H9 (cell line): ENCODE data around the gene SLC25A25. TPM values are rescaled to one million over a fixed set of nuclear protein-coding genes. Genes with fewer than 3 reads are reported as not detected.
"Not testable (repeated sequence)": the region's sequence is repeated elsewhere in the genome, so short reads cannot be mapped to it uniquely, and the experiment has no call there.

Source experiments
- DNase-seq: peaks from one replicate; pipeline ENCODE4 v3.0.0-alpha.2; 2017
- H2AFZ ChIP-seq: one replicate; pipeline ENCODE4 v1.6.1; 2013; ENCODE audit warnings: mild to moderate bottlenecking, low read length, control low read depth, moderate library complexity
- H2AK5ac ChIP-seq: 2 replicates; pipeline ENCODE4 v1.6.1; 2013; ENCODE audit warnings: low read length, control low read depth, mixed read lengths; ENCODE audit not compliant: insufficient read length
- H2BK120ac ChIP-seq: one replicate; pipeline ENCODE4 v1.6.1; 2013; ENCODE audit warnings: low read depth, mild to moderate bottlenecking, low read length, control low read depth, inconsistent platforms; ENCODE audit not compliant: poor library complexity, severe bottlenecking
- H2BK12ac ChIP-seq: 2 replicates; pipeline ENCODE4 v1.6.1; 2013; ENCODE audit warnings: low read length, control low read depth, mixed read lengths, low read depth; ENCODE audit not compliant: insufficient read length
- H2BK15ac ChIP-seq: 2 replicates; pipeline ENCODE4 v1.6.1; 2013; ENCODE audit warnings: low read depth, low read length, control low read depth
- H2BK20ac ChIP-seq: one replicate; pipeline ENCODE4 v1.6.1; 2013; ENCODE audit warnings: low read depth, mild to moderate bottlenecking, low read length, control low read depth, inconsistent platforms; ENCODE audit not compliant: poor library complexity, severe bottlenecking
- H2BK5ac ChIP-seq: 2 replicates; pipeline ENCODE4 v1.6.1; 2013; ENCODE audit warnings: low read length, control low read depth, mixed read lengths; ENCODE audit not compliant: insufficient read length
- H3K14ac ChIP-seq: 2 replicates; pipeline ENCODE4 v1.6.1; 2013; ENCODE audit warnings: low read length, control low read depth; ENCODE audit not compliant: insufficient read depth
- H3K18ac ChIP-seq: 2 replicates; pipeline ENCODE4 v1.6.1; 2013; ENCODE audit warnings: low read depth, mild to moderate bottlenecking, mixed read lengths, low read length, control low read depth; ENCODE audit not compliant: insufficient read length
- H3K23ac ChIP-seq: 2 replicates; pipeline ENCODE4 v1.6.1; 2013; ENCODE audit warnings: low read length, control low read depth, mixed read lengths, low read depth; ENCODE audit not compliant: insufficient read length
- H3K23me2 ChIP-seq: 2 replicates; pipeline ENCODE4 v1.6.1; 2013; ENCODE audit warnings: low read depth, mild to moderate bottlenecking, mixed read lengths, low read length, control low read depth; ENCODE audit not compliant: insufficient read length, poor library complexity, severe bottlenecking
- H3K27ac ChIP-seq: 2 replicates; pipeline ENCODE4 v1.5.1; 2013; ENCODE audit warnings: low read length, control low read depth, mixed read lengths, low read depth; ENCODE audit not compliant: insufficient read length
- H3K27me3 ChIP-seq: 2 replicates; pipeline ENCODE4 v1.6.1; 2013; ENCODE audit warnings: low read length, control low read depth, inconsistent platforms; ENCODE audit not compliant: insufficient read depth
- H3K4ac ChIP-seq: 2 replicates; pipeline ENCODE4 v1.6.1; 2013; ENCODE audit warnings: low read depth, mild to moderate bottlenecking, control low read depth, inconsistent platforms, low read length, moderate library complexity
- H3K4me1 ChIP-seq: 2 replicates; pipeline ENCODE4 v1.6.1; 2013; ENCODE audit warnings: low read length, control low read depth, inconsistent platforms; ENCODE audit not compliant: insufficient read depth
- H3K4me2 ChIP-seq: 2 replicates; pipeline ENCODE4 v1.6.1; 2013; ENCODE audit warnings: low read length, control low read depth, mixed read lengths; ENCODE audit not compliant: insufficient read length, insufficient read depth
- H3K56ac ChIP-seq: 2 replicates; pipeline ENCODE4 v1.6.1; 2013; ENCODE audit warnings: low read depth, mild to moderate bottlenecking, mixed read lengths, low read length, control low read depth; ENCODE audit not compliant: insufficient read length
- H3K79me1 ChIP-seq: 2 replicates; pipeline ENCODE4 v1.6.1; 2013; ENCODE audit warnings: low read depth, mild to moderate bottlenecking, moderate library complexity, low read length, control low read depth, inconsistent platforms; ENCODE audit not compliant: insufficient read depth, poor library complexity, severe bottlenecking
- H3K79me2 ChIP-seq: 2 replicates; pipeline ENCODE4 v1.6.1; 2013; ENCODE audit warnings: low read length, control low read depth, inconsistent platforms; ENCODE audit not compliant: insufficient read depth
- H3K9ac ChIP-seq: 2 replicates; pipeline ENCODE4 v1.6.1; 2013; ENCODE audit warnings: low read length, control low read depth, mixed read lengths; ENCODE audit not compliant: insufficient read length; ENCODE audit errors: extremely low read depth
- H3K9me3 ChIP-seq: one replicate; pipeline ENCODE4 v1.6.1; 2013; ENCODE audit warnings: low read depth, low read length, inconsistent platforms; ENCODE audit not compliant: control insufficient read depth
- H3T11ph ChIP-seq: one replicate; pipeline ENCODE4 v1.6.1; 2013; ENCODE audit warnings: mild to moderate bottlenecking, low read length, control low read depth, inconsistent platforms
- H4K20me1 ChIP-seq: one replicate; pipeline ENCODE4 v1.6.1; 2013; ENCODE audit not compliant: control insufficient read depth, insufficient read length, insufficient read depth
- H4K5ac ChIP-seq: 2 replicates; pipeline ENCODE4 v1.6.1; 2013; ENCODE audit warnings: low read depth, mild to moderate bottlenecking, mixed read lengths, low read length, control low read depth; ENCODE audit not compliant: insufficient read length
- H4K8ac ChIP-seq: replicated peaks from 2 replicates; pipeline ENCODE4 v1.6.1; 2013; ENCODE audit warnings: low read length, control low read depth, mixed read lengths, low read depth; ENCODE audit not compliant: insufficient read length
- H4K91ac ChIP-seq: 2 replicates; pipeline ENCODE4 v1.6.1; 2013; ENCODE audit warnings: low read depth, mild to moderate bottlenecking, moderate library complexity, mixed read lengths, low read length, control low read depth; ENCODE audit not compliant: insufficient read length
- H3K27ac Mint-ChIP-seq, 3 experiments: 2 replicates in 2 of 3; 3 replicates in 1 of 3; pipeline ENCODE4 v1.8.0; 2020 to 2021; ENCODE audit warnings: mixed read lengths in 3 of 3, mild to moderate bottlenecking in 1 of 3, moderate library complexity in 1 of 3
- H3K27me3 Mint-ChIP-seq: 2 replicates; pipeline ENCODE4 v1.8.0; 2021; ENCODE audit warnings: low read depth, mild to moderate bottlenecking, moderate library complexity, mixed read lengths
- H3K36me3 Mint-ChIP-seq, 3 experiments: 2 replicates in 2 of 3; 3 replicates in 1 of 3; pipeline ENCODE4 v1.8.0; 2020 to 2021; ENCODE audit warnings: low read depth in 3 of 3, mixed read lengths in 3 of 3; ENCODE audit not compliant: insufficient read depth in 1 of 3
- H3K4me1 Mint-ChIP-seq, 2 experiments: 2 replicates each; pipeline ENCODE4 v1.8.0; 2020; ENCODE audit warnings: mixed read lengths in 2 of 2
- H3K4me3 Mint-ChIP-seq, 2 experiments: 2 replicates in 1 of 2; 3 replicates in 1 of 2; pipeline ENCODE4 v1.8.0; 2020 to 2021; ENCODE audit warnings: mild to moderate bottlenecking in 2 of 2, mixed read lengths in 2 of 2, moderate library complexity in 1 of 2
- H3K9me3 Mint-ChIP-seq, 2 experiments: 2 replicates in 1 of 2; 3 replicates in 1 of 2; pipeline ENCODE4 v1.8.0; 2020; ENCODE audit warnings: mild to moderate bottlenecking in 2 of 2, mixed read lengths in 2 of 2, moderate library complexity in 1 of 2
- WGBS: extraction: QIAGEN DNeasy Blood & Tissue Kit; methylation state at CpG from one replicate; pipeline ENCODE4 v1.1.7; 2013; ENCODE audit warnings: missing lambda C conversion rate, low lambda C conversion rate, mixed read lengths; ENCODE audit not compliant: insufficient read length; ENCODE audit errors: extremely low coverage; 5-methylcytosine and 5-hydroxymethylcytosine counted together
- total RNA-seq: library from RNA; stranded (reverse); gene quantifications from 2 replicates; pipeline ENCODE4 v1.2.1, GENCODE V29; 2021
- TF ChIP-seq, protein P1 (sequence below): fragments of 200-600 bp; sonication (generic); conservative IDR thresholded peaks from 3 replicates; pipeline ENCODE4 v1.8.0; 2021; ENCODE audit warnings: antibody characterized with exemption, mild to moderate bottlenecking

SLC25A25 gene
- total RNA-seq, 1 experiment from 2014 or later, result 16.9 TPM

GRCh38 chr9:128022886-128023285 is 45.1 kb upstream of the SLC25A25 start:
- H3K27ac ChIP-seq, result no peak overlapping the region
- no peak overlapping the region for H3K23ac ChIP-seq
- no peak overlapping the region for H3K4ac ChIP-seq
- H3K79me1 ChIP-seq, result no peaks in the 10 kb centered on the region
- no peak overlapping the region for H3K27ac Mint-ChIP-seq
- H4K91ac ChIP-seq, result no peak overlapping the region
- no peak overlapping the region for H4K5ac ChIP-seq
- H2BK5ac ChIP-seq, result no peak overlapping the region
- peaks cover 2 to 3% of the 10 kb centered on the region in 2 experiments; a peak in 1 of 4 replicates for H3K4me1 Mint-ChIP-seq
- no peak overlapping the region for H3T11ph ChIP-seq
- H2BK12ac ChIP-seq, result no peak overlapping the region
- no peak overlapping the region for H3K18ac ChIP-seq
- H3K9ac ChIP-seq, result no peak overlapping the region
- no peak overlapping the region for H2BK20ac ChIP-seq
- peaks cover 3% of the 10 kb centered on the region for H3K27me3 Mint-ChIP-seq
- H2BK120ac ChIP-seq, result no peak overlapping the region
- no peak overlapping the region for H2AK5ac ChIP-seq
- no peak overlapping the region for H3K14ac ChIP-seq
- H3K4me3 Mint-ChIP-seq, result no peak overlapping the region
- no peaks in the 10 kb centered on the region for H3K4me1 ChIP-seq
- H3K56ac ChIP-seq, result no peak overlapping the region
- WGBS, result no CpG with 5 or more reads among the region's 2 CpGs
- no peak for DNase-seq
- no peaks in the 10 kb centered on the region for H3K27me3 ChIP-seq
- no peak overlapping the region for H4K8ac ChIP-seq
- no peaks in the 10 kb centered on the region for H3K36me3 Mint-ChIP-seq
- no peak overlapping the region for H2AFZ ChIP-seq
- no peak overlapping the region for H3K4me2 ChIP-seq
- TF ChIP-seq, protein P1, sequence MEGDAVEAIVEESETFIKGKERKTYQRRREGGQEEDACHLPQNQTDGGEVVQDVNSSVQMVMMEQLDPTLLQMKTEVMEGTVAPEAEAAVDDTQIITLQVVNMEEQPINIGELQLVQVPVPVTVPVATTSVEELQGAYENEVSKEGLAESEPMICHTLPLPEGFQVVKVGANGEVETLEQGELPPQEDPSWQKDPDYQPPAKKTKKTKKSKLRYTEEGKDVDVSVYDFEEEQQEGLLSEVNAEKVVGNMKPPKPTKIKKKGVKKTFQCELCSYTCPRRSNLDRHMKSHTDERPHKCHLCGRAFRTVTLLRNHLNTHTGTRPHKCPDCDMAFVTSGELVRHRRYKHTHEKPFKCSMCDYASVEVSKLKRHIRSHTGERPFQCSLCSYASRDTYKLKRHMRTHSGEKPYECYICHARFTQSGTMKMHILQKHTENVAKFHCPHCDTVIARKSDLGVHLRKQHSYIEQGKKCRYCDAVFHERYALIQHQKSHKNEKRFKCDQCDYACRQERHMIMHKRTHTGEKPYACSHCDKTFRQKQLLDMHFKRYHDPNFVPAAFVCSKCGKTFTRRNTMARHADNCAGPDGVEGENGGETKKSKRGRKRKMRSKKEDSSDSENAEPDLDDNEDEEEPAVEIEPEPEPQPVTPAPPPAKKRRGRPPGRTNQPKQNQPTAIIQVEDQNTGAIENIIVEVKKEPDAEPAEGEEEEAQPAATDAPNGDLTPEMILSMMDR, result no peak
- no peak overlapping the region for H2BK15ac ChIP-seq
- no peaks in the 10 kb centered on the region for H3K9me3 ChIP-seq
- no peaks in the 10 kb centered on the region for H3K9me3 Mint-ChIP-seq
- no peaks in the 10 kb centered on the region for H3K79me2 ChIP-seq
- H3K23me2 ChIP-seq, result peaks cover 3% of the 10 kb centered on the region
- H4K20me1 ChIP-seq, result no peaks in the 10 kb centered on the region

DNA sequence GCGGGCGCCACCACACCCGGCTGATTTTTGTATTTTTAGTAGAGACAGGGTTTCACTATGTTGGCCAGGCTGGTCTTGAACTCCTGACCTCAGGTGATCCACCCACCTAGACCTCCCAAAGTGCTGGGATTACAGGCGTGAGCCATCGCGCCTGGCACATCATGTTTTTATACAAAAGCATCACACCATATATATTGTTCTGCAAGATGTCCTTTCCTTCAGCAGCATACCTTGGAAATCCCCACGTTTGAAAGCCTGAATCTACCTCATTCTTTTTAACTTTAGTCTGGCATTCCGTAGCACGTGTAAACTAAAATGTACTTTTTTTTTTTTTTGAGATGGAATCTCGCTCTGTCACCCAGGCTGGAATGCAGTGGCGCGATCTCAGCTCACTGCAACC is 44.4 kb upstream of the SLC25A25 start:
- H3K27me3 ChIP-seq, H2AFZ ChIP-seq, H2AK5ac ChIP-seq, H3K56ac ChIP-seq, H3K27ac ChIP-seq, H4K5ac ChIP-seq, H3K14ac ChIP-seq, H3K4me2 ChIP-seq, H4K8ac ChIP-seq, H3K9me3 Mint-ChIP-seq, H3K9ac ChIP-seq, H3K79me1 ChIP-seq, H3K4me1 Mint-ChIP-seq, H3T11ph ChIP-seq, H4K20me1 ChIP-seq, H3K79me2 ChIP-seq, H3K27me3 Mint-ChIP-seq, H3K36me3 Mint-ChIP-seq, H3K4me1 ChIP-seq, H3K4ac ChIP-seq, H3K18ac ChIP-seq, H2BK20ac ChIP-seq, H2BK120ac ChIP-seq, H2BK12ac ChIP-seq, DNase-seq, H3K9me3 ChIP-seq, H3K4me3 Mint-ChIP-seq, H2BK15ac ChIP-seq, H3K23ac ChIP-seq, H2BK5ac ChIP-seq, H3K23me2 ChIP-seq, H4K91ac ChIP-seq: not testable (repeated sequence)
- peak overlapping the region in 1 of 3 experiments; percentile 44; a peak in 1 of 7 replicates for H3K27ac Mint-ChIP-seq
- WGBS, result no CpG with 5 or more reads among the region's 12 CpGs
